GM21529 (cell line): ENCODE measurements around the gene RPL6.
"Not testable (repeated sequence)": the region's sequence is repeated elsewhere in the genome, so short reads cannot be mapped to it uniquely, and the experiment has no call there.

Experiments
- ATAC-seq: cut with Tn5 transposase; IDR thresholded peaks from one replicate; pipeline ENCODE4 v1.9.1; 2021; ENCODE audit not compliant: unreplicated experiment

RPL6 gene

GRCh38 chr12:112409064-112409905 lies at the start of gene RPL6:
Gene RPL6 (minus strand): TSS chr12:112409605. CDS start chr12:112408656, 949 bp downstream.
- ATAC-seq = peak; percentile 86

DNA sequence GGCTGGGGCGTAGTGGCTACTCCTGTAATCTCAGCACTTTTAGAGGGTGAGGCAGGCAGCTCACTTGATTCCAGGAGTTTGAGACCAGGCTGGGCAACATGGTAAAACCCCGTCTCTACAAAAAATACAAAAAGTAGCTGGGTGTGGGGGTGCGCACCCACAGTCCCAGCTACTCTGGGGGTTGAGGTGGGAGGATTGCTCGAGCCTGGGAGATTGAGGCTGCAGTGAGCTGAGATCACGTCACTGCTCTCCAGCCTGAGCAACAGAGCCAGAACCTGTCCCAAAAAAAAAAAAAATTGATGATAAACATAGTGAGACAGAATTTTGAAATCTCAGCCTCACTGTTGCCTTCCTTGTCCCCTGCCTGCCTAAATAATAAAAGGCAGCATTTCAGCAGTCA lies 49.3 kb upstream of the RPL6 start:
- no peak for ATAC-seq

- ATAC-seq = no peak
Observed at GRCh38 chr12:112458330-112458729, 48.9 kb upstream of the RPL6 start.

DNA sequence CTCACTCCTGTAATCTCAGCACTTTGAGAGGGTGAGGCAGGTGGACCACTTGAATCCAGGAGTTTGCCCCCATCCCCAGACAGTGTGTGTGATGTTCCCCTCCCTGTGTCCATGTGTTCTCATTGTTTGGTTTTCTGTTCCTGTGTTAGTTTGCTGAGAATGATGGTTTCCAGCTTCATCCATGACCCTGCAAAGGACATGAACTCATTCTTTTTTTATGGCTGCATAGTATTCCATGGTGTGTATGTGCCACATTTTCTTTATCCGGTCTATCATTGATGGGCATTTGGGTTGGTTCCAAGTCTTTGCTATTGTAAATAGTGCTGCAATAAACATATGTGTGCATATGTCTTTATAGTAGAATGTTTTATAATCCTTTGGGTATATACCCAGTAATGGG lies 47.7 kb upstream of the RPL6 start:
- not testable (repeated sequence) for ATAC-seq

GRCh38 chr12:112456029-112456428 lies 46.6 kb upstream of the RPL6 start:
- ATAC-seq = no peak

GRCh38 chr12:112450725-112451124 lies 41.3 kb upstream of the RPL6 start:
- no peak for ATAC-seq

- ATAC-seq = not testable (repeated sequence)
Observed at GRCh38 chr12:112448165-112448564, 38.8 kb upstream of the RPL6 start.

GRCh38 chr12:112447106-112447505 lies 37.7 kb upstream of the RPL6 start:
- ATAC-seq = no peak

GRCh38 chr12:112446008-112446725 lies 36.8 kb upstream of the RPL6 start:
- no peak for ATAC-seq

DNA sequence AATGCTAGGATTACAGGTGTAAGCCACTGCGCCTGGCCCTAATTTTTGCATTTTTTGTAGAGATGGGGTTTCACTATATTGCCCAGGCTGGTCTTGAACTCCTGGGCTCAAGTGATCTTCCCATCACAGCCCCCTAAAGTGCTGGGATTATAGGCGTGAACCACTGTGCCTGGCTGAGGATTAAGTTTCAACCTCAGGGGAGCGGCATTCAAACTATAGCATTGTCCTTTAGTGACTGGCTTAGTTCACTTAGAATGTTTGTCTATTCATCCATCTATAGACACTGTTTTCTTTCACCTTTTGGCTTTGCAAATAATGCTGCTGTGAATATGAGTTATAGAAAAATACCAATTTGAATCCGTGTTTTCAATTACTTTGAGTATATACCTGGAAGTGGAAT lies 34.5 kb upstream of the RPL6 start:
- no peak for ATAC-seq

- not testable (repeated sequence) for ATAC-seq
Observed at GRCh38 chr12:112440653-112441052, 31.2 kb upstream of the RPL6 start.

DNA sequence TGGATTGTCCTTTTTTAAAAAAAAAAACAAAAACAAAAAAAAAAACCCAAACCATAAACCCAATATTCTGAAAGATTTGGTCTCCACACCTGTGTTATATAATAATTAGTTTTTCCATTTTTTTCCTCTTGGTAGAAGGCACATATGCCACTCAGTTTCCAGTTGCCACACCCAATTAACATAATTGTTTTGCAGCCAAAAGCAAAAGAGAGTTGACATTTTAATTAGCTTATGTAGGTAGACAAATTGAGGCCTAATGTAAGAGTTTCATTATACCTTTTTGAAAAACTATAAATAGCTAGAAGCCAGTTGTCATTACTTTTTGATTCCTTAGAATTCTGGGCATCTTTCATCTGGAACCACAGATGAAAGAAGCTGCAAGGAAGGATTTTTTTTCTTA lies 30.4 kb upstream of the RPL6 start:
- ATAC-seq = no peak

GRCh38 chr12:112438645-112439044 lies 29.2 kb upstream of the RPL6 start:
- not testable (repeated sequence) for ATAC-seq

DNA sequence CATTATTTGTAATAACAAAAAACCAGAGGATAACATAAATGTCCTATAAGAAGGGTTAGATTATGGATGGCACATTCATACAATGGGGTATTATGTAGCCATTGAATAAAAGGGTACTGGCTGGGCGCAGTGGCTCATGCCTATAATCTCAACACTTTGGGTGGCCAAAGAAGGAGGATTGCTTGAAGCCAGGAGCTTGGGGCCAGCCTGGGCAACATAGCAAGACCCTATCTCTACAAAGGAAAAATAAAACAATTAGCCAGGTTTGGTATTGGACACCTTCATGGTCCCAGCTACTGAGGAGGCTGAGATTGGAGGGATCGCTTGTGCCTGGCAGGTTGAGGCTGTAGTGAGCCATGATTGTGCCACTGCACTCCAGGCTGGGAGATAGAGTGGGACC lies 24.1 kb upstream of the RPL6 start:
- ATAC-seq = no peak

DNA sequence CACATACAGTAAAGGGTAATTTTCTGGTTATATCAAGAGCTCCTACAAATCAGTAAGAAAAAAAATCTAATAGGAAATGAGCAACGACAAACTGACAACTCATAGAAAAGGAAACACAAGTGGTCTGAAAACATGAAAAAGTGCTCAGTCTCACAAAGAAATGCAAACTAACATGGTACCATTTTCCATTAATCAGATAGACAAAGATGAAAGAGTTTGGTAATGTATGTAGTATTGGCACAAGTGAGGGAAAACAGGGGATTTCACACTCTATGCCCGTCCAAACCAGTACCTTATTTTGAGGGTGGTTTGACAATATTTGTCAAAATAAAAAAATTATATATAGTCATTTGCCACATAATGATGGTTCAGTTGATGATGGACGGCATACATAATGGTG lies 22.6 kb upstream of the RPL6 start:
- no peak for ATAC-seq

- no peak for ATAC-seq
Observed at GRCh38 chr12:112430929-112431328, 21.5 kb upstream of the RPL6 start.

DNA sequence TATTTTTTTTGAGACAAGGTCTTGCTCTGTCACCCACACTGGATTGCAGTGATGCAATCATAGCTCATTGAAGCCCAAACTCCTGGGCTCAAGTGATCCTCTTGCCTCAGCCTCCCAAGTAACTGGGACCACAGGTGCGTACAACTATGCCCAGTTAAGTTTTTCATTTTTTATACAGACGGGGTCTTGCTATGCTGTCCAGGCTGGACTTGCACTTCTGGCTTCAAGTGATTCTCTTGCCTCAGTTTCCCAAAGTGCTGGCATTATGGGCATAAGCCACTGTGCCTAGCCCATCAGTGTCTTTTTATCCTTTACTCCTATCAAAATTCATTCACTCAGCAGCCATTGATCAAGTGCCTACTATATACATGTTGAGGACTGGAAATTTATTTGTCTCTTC lies 18.4 kb upstream of the RPL6 start:
- no peak for ATAC-seq

DNA sequence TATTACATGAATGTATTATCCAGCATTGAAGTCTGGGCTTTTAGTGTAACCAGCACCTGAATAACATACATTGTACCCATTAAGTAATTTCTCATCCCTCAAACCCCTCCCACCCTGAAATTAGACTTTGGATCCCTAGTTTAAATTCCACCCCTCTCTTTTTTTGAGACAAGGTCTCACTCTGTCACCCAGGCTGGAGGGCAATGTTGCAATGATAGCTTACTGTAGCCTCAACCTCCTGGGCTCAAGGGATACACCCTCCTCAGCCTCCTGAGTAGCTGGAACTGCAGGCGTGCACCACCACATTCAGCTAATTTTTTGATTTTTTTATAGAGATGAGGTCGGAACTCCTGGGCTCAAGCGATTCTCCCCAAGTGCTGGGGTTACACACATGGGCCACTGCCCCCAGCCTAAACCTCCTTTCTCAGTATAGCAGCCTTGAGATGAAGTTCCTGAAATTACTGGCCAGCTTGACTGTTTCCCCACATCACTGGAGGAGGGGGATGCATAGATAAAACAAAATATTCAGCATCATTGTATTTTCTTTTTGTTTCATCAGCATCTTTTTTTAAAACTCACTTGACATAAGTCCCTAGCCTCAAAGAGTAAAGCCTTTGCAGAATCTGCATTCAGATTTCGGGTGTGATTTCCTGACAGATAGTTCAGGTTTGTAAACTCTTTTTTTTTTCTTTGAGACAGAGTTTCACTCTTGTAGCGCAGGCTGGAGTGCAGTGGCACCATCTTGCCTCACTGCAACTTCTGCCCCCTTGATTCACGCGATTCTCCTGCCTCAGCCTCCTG lies 16.4 kb upstream of the RPL6 start:
- ATAC-seq = no peak

DNA sequence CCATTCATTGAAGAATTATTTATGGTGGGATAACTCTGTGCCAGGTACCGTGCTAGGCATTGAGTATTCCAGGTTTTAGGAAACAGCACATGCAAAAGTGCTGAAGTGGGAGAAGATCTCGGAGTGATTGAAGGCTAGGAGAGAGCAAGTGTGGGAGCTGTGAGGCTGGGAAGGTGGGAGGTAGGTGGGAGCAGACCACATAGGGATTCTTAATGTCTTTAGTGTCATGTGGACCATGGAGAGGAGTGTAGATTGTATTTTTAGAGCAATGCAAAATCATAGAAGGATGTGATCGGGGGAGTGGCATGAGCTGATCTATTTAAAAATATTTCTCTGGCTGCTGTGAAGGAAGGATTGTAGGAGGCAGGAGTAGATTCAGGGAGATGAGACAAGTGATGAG lies 14.7 kb upstream of the RPL6 start:
- ATAC-seq = no peak

- no peak for ATAC-seq
Observed at GRCh38 chr12:112422531-112422930, 13.1 kb upstream of the RPL6 start.

GRCh38 chr12:112421363-112421762 lies 12.0 kb upstream of the RPL6 start:
- no peak for ATAC-seq

DNA sequence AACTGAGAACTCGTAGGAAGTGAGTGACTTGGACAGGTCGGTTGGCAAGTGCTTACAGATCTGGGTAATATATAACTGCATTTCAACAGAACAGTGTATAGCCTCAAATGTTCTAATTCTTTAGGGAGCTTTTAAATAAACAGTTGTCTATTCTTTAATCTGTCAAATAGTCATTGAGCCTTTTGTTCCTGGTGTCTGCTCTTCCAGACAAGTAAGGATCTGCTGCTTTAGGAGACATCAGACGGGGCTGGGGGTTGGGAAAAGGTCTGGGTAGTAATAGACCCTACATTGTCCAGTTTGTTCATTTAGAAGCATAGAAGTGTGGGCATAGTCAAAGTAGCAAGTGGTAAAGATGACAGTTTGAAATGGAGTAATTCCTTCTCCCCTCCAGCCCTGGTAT lies 11.3 kb upstream of the RPL6 start:
- no peak for ATAC-seq
